ENCODE results near the gene RBFOX2. TPM values are rescaled to one million over a fixed set of nuclear protein-coding genes. Genes with fewer than 3 reads are reported as not detected.

The RBFOX2 gene
- total and polyA plus RNA-seq, 2 donors (not counting 1 experiment from before 2014, with no cell fraction given) = 173 to 190 TPM

DNA sequence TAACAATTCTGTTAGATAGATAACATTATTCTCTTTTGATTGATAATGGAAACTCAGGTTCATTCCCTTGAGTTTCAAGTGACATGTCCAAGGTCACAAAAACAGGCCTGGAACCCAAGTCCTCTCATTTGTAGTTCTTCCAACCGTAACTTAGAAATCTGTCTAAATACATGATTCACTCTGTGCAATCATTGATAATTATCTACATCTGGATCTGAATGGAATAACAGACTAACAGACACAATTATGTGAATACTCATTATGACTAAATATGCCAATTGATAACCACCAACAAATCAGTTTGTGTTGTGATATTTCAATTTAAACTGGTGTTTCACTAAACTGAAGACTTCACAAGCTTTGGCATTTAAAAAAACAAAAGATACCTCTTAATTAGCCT is 71.0 kb downstream of the RBFOX2 start:
- TF ChIP-seq EZH2 (IDR thresholded peaks at IDR 0.05; ENCODE audit: low read length, missing control alignments) (no peak), CTCF (conservative IDR thresholded peaks at IDR 0.05 in 1 of 2, IDR thresholded peaks at IDR 0.05 in 1 of 2; ENCODE audit: low read depth in 1 of 2, low read length in 2 of 2) (no peak)
- Histone ChIP-seq H4K20me1 (ENCODE audit: control insufficient read depth, extremely low read depth, insufficient read depth, low read length) (no peaks in the 10 kb centered on the region), H3K79me2 (ENCODE audit: control insufficient read depth, insufficient read depth, low read length) (peaks cover 39% of the 10 kb centered on the region)

DNA sequence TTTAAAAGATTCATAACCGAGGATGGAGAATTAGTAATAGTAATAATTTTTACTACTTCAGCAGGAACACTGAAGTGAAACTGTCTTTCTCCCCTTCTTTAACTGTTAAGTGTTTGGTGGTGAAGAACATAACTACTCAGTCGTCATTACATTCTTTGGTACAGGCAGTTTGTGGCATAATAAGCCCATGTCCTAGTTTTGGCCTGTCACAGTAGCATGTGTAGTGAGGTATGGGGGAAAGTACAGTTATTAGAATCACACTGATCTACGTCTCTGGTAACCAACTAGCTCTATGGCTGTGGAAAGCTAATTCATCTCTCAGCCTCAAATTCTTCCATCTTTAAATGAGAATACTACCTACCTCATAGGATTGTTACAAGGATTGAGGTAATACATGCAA is 71.8 kb downstream of the RBFOX2 start:
- no peak for DNase-seq (ENCODE audit: low read depth in 2 of 2)
- H3K9me3 ChIP-seq (ENCODE audit: control insufficient read depth, insufficient read depth, low read depth, low read length) = no peaks in the 10 kb centered on the region
- no peak overlapping the region for H3K27ac ChIP-seq (ENCODE audit: insufficient read depth, low read length)
- H3K9ac ChIP-seq (ENCODE audit: insufficient read depth, low read length) = no peak overlapping the region
- H3K27me3 ChIP-seq (ENCODE audit: control insufficient read depth, insufficient read depth, low read length) = no peaks in the 10 kb centered on the region
- H3K4me3 ChIP-seq (replicated peaks in 1 of 4; ENCODE audit: control extremely low read depth in 1 of 4, insufficient read depth in 1 of 4, low read depth in 3 of 4, low read length in 4 of 4) = no peak overlapping the region
- H3K4me1 ChIP-seq (ENCODE audit: control insufficient read depth, extremely low read depth, insufficient read depth, low read length) = peaks cover 12% of the 10 kb centered on the region
- TF ChIP-seq EZH2 (IDR thresholded peaks at IDR 0.05; ENCODE audit: low read length, missing control alignments) (no peak), CTCF (conservative IDR thresholded peaks at IDR 0.05 in 1 of 2, IDR thresholded peaks at IDR 0.05 in 1 of 2; ENCODE audit: low read depth in 1 of 2, low read length in 2 of 2) (no peak)
- no peak overlapping the region for H3K4me2 ChIP-seq (ENCODE audit: extremely low read depth, insufficient read depth, low read length)
- H4K20me1 ChIP-seq (ENCODE audit: control insufficient read depth, extremely low read depth, insufficient read depth, low read length) = no peaks in the 10 kb centered on the region
- no peak overlapping the region for H2AFZ ChIP-seq (ENCODE audit: low read length)
- H3K36me3 ChIP-seq (ENCODE audit: control insufficient read depth, insufficient read depth, low read length) = no peaks in the 10 kb centered on the region
- peaks cover 41% of the 10 kb centered on the region for H3K79me2 ChIP-seq (ENCODE audit: control insufficient read depth, insufficient read depth, low read length)

More for the DNA sequence above, 71.0 kb downstream of the RBFOX2 start:
- Histone ChIP-seq H3K9me3 (ENCODE audit: control insufficient read depth, insufficient read depth, low read depth, low read length) (no peaks in the 10 kb centered on the region), H2AFZ (ENCODE audit: low read length) (no peak overlapping the region), H3K4me2 (ENCODE audit: extremely low read depth, insufficient read depth, low read length) (no peak overlapping the region), H3K4me3 (replicated peaks in 1 of 4; ENCODE audit: control extremely low read depth in 1 of 4, insufficient read depth in 1 of 4, low read depth in 3 of 4, low read length in 4 of 4) (no peak overlapping the region), H3K27me3 (ENCODE audit: control insufficient read depth, insufficient read depth, low read length) (no peaks in the 10 kb centered on the region), H3K36me3 (ENCODE audit: control insufficient read depth, insufficient read depth, low read length) (no peaks in the 10 kb centered on the region), H3K27ac (ENCODE audit: insufficient read depth, low read length) (no peak overlapping the region), H3K4me1 (ENCODE audit: control insufficient read depth, extremely low read depth, insufficient read depth, low read length) (peaks cover 19% of the 10 kb centered on the region), H3K9ac (ENCODE audit: insufficient read depth, low read length) (no peak overlapping the region)
- DNase-seq (ENCODE audit: low read depth in 2 of 2) = no peak

- DNase-seq (ENCODE audit: low read depth in 2 of 2) = no peak
- Histone ChIP-seq H3K9ac (ENCODE audit: insufficient read depth, low read length) (no peak overlapping the region), H3K36me3 (ENCODE audit: control insufficient read depth, insufficient read depth, low read length) (no peaks in the 10 kb centered on the region), H3K4me3 (replicated peaks in 1 of 4; ENCODE audit: control extremely low read depth in 1 of 4, insufficient read depth in 1 of 4, low read depth in 3 of 4, low read length in 4 of 4) (no peak overlapping the region), H3K9me3 (ENCODE audit: control insufficient read depth, insufficient read depth, low read depth, low read length) (no peaks in the 10 kb centered on the region), H3K4me1 (ENCODE audit: control insufficient read depth, extremely low read depth, insufficient read depth, low read length) (peaks cover 5% of the 10 kb centered on the region), H3K27ac (ENCODE audit: insufficient read depth, low read length) (no peak overlapping the region), H3K4me2 (ENCODE audit: extremely low read depth, insufficient read depth, low read length) (no peak overlapping the region), H3K79me2 (ENCODE audit: control insufficient read depth, insufficient read depth, low read length) (peaks cover 38% of the 10 kb centered on the region), H3K27me3 (ENCODE audit: control insufficient read depth, insufficient read depth, low read length) (no peaks in the 10 kb centered on the region), H2AFZ (ENCODE audit: low read length) (no peak overlapping the region), H4K20me1 (ENCODE audit: control insufficient read depth, extremely low read depth, insufficient read depth, low read length) (no peaks in the 10 kb centered on the region)
- TF ChIP-seq EZH2 (IDR thresholded peaks at IDR 0.05; ENCODE audit: low read length, missing control alignments) (no peak), CTCF (conservative IDR thresholded peaks at IDR 0.05 in 1 of 2, IDR thresholded peaks at IDR 0.05 in 1 of 2; ENCODE audit: low read depth in 1 of 2, low read length in 2 of 2) (no peak)
Measured at GRCh38 chr22:35955546-35955945, 73.1 kb downstream of the RBFOX2 start.

All from fibroblast of lung (primary cell).